GM21515 (cell line): ENCODE results near the gene MAP3K1.

ENCODE experiments used
- ATAC-seq: cut with Tn5 transposase; IDR thresholded peaks from one replicate; pipeline ENCODE4 v1.9.1; 2021; ENCODE audit not compliant: unreplicated experiment

Gene MAP3K1

DNA sequence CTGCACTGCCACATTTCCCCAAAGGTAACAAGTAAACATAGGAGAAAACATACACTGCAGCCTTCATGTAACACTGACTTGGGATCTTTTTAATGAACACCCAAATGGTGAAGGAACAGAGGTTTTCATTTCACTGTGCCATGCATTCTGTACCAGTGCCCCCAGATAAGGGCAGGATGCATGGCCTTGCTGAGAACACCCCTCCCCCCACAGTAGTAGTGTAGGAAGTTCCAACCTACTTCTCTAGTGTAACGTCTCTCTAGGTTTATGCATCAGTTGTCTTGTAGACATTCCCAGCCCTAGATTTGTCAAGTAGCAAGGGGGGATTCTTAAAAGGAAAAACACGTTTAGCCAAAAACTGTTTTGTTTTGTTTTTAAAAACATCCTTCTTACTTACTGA, 29.9 kb downstream of the MAP3K1 start:
- no peak for ATAC-seq

- ATAC-seq, result no peak
Measured at GRCh38 chr5:56845904-56846480, 30.6 kb downstream of the MAP3K1 start.

DNA sequence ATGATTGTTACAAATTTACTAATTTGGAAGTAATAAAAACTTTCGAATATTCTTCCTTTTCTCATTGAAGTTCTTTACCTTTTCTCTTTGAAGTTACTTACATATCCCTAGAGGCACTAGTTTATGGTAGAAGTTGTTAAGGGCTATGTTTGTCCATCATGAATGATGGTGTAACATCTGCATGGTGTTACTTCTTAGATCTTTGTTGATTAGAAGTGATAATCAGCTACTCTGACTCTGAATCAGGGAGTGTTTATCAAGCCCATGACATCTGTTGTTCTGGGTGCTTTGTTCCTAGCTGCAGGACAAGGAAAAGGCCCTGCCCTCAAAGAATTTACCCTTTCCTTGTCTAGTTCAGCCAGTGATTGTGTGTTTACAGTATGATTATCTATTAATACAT, 32.9 kb downstream of the MAP3K1 start:
- ATAC-seq, result no peak

GRCh38 chr5:56849671-56850070, 34.3 kb downstream of the MAP3K1 start:
- no peak for ATAC-seq

- no peak for ATAC-seq
Measured at GRCh38 chr5:56850423-56850822, 35.1 kb downstream of the MAP3K1 start.

- no peak for ATAC-seq
Measured at GRCh38 chr5:56851258-56851941, 36.1 kb downstream of the MAP3K1 start.

DNA sequence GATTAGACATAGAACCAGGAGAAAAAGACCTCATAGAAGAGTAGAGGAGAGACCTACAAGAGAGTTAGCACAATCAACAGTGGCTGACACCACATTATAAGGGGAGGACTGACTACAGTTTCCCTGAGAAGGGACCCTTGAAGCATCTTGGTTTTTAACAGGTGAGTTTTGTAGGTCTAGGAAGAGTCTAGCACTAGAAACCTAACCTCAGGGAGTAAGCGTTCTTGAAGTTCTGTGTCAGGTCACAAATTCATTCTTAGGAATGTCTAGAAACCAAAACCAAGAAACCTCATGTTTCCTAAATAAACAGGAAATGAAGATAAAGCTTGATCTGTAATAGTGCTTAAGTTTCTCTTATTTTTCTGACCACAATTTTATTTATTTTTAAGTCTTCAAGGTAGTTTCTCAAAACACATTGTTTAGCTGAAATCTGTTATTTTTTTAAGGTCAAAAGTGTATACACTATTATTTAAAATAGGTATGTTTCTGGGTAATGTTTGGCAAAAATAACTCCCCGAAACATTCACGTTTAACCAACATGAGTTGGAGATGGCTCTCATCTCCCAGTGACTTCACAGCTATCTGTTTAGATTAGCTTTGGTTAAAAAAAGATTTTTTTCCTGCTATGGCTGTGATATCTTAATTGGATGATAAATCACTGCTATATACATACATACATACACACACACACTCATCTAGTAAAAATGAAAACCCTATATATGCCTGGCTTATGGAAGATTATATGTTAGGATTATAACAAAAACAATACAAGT, 37.1 kb downstream of the MAP3K1 start:
- ATAC-seq, result no peak

- no peak for ATAC-seq
Measured at GRCh38 chr5:56853698-56854097, 38.3 kb downstream of the MAP3K1 start.

DNA sequence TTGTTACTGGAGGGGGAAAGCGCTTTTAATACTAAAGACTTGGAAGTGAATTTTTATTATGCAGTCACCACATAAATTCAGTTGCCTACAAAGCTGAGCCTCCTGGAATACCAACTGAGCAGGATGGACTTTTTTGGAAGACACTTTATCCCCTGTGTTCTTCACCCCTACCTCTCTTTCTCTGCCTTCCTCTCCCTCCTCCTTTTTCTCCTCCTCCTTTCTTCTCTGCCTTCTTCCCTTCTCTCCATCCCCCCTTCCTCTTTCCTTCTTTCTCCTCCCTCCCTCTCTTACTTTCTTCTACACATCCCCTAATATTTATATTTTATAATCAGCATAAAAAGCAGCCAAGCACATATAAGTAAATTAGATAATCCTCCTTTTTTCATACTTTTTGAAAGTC, 39.6 kb downstream of the MAP3K1 start:
- no peak for ATAC-seq

GRCh38 chr5:56856541-56857178, 41.3 kb downstream of the MAP3K1 start:
- no peak for ATAC-seq

DNA sequence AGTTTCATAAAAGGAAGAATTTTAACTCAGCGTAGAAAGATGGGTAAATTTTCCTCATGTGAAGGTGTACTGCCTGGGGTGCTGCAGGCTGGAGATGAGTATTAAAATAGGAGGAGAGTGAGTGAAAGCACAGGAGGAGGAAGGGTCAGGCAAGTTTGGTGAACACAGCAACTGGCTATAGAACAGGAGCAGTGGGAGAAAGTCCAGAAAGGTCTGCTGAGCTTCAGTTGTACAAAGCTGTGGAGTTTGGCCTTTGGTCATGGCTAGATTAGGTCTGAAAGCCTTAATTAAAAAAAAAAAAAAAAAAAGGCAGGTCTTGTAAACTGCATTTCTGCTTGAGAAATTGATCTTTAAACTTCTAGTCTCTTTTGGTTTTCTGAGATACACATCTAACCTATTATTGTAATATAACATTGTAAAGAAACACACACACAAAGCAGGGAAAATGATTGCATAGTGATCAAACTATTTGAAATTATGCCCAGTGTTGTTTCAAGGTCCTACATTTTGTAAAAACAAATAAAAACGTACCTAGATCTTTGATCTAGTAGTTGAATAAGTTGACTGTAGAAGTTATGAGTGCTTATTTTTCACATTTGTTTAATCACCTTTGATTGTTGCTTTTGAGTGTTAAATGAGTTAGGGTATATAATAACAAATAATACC, 43.6 kb downstream of the MAP3K1 start:
- ATAC-seq, result no peak

DNA sequence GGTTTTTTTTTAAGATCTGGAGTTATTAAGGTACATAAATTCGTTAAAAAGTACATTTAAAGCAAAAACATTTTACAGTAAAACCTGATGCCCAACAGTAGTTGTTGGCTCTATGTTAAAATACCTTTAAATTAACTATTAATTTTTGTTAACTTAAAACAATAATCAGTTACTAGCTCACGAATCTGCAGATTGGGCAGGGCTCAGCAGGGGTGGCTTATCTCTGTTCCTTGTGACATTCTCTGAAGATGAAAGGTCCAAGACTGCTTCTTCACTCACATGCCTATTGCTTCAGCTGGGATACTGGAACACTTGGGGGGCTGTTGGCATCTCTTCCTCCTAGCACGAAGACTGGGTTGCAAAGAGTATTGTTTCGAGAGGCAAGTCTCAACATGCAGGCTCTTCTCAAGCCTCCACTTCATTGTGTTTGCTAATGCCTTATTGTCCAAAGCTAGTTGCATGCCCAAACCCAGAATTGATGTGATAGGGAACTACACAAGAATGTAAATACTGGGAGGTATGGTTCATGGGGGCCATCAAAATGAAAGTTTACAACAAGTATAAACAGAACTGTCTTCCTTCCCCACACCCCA, 46.6 kb downstream of the MAP3K1 start:
- ATAC-seq, result no peak

- no peak for ATAC-seq
Measured at GRCh38 chr5:56862909-56863308, 47.6 kb downstream of the MAP3K1 start.

GRCh38 chr5:56871777-56872176, 56.4 kb downstream of the MAP3K1 start:
- no peak for ATAC-seq

GRCh38 chr5:56873056-56873455, 57.7 kb downstream of the MAP3K1 start:
- ATAC-seq, result no peak

GRCh38 chr5:56876327-56876726, 61.0 kb downstream of the MAP3K1 start:
- ATAC-seq, result no peak

DNA sequence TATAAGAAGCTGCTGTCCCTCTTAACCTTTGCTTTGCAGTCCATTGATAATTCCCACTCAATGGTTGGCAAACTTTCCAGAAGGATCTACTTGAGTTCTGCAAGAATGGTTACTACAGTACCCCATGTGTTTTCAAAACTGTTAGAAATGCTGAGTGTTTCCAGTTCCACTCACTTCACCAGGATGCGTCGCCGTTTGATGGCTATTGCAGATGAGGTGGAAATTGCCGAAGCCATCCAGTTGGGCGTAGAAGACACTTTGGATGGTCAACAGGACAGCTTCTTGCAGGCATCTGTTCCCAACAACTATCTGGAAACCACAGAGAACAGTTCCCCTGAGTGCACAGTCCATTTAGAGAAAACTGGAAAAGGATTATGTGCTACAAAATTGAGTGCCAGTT, 66.2 kb downstream of the MAP3K1 start:
- no peak for ATAC-seq

DNA sequence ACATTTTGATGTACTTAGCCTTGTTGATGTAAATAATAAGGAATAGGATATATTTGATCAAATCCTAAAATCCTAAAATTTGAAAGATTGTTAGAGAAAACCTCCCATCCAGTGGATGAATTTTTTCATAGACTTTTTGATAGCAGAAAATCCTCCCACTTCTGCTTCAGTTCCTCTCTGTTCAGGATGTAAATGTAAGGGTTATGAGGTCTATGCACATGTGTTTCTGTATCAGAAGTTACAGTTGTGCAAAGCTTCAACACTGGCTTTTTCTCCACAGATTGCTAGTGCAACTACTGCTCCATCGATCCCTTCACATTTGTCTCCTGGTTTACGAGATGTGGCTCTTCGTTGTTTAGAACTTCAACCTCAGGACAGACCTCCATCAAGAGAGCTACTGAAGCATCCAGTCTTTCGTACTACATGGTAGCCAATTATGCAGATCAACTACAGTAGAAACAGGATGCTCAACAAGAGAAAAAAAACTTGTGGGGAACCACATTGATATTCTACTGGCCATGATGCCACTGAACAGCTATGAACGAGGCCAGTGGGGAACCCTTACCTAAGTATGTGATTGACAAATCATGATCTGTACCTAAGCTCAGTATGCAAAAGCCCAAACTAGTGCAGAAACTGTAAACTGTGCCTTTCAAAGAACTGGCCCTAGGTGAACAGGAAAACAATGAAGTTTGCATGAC, 78.1 kb downstream of the MAP3K1 start:
- no peak for ATAC-seq

DNA sequence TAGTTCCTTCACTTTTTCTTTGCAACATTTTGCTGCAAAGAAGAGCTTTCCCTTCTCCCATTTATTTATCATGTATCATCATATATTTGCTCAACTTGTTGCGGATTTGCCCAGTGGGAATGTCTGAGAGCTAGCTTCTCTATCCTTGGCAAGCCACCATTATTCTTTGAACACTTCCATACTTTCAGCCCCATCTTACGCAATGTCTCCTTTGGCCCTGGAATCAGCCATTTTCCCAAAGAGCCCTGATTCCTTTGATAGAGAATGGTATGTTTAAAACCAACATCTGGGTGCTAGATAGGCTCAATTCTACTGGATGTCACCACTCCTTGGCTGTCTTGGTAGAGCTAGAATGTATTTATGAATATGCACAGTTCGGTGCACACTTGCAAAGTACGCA, 81.4 kb downstream of the MAP3K1 start:
- ATAC-seq, result no peak

GRCh38 chr5:56898213-56898612, 82.9 kb downstream of the MAP3K1 start:
- no peak for ATAC-seq
